H1 (cell line): ENCODE results near the gene RPS15. TPM values are rescaled to one million over a fixed set of nuclear protein-coding genes. Genes with fewer than 3 reads are reported as not detected.
A peak's percentile ranks its signal among the peaks of the same experiment; 100 is the strongest.

ENCODE experiments used
- E2F6 ChIP-seq: IDR thresholded peaks from 2 replicates; pipeline ENCODE4 v1.6.1; 2012; ENCODE audit warnings: inconsistent platforms
- PHF8 ChIP-seq: fragments of 200-600 bp; sonication (generic); conservative IDR thresholded peaks from 2 replicates; pipeline ENCODE4 v1.7.1; 2012; ENCODE audit warnings: low read depth, mild to moderate bottlenecking, inconsistent platforms, low read length, moderate library complexity
- polyA plus RNA-seq, 7 experiments: library from polyadenylated mRNA; depleted of rRNA in 3 of 7; stranded (reverse) in 5 of 7; unstranded in 2 of 7; fragments of >200 nt in 5 of 7; fragments of 200-250 nt in 2 of 7; gene quantifications; 1 replicate in 5 of 7; 2 replicates in 1 of 7; 4 replicates in 1 of 7; pipeline versions ENCODE4 v1.2.1 to v1.2.3, GENCODE V29; 2011 to 2013; ENCODE audit warnings: missing spikeins in 2 of 7, mixed read lengths in 2 of 7
- total RNA-seq: library from RNA; stranded (reverse); fragmentation: NEBNext Ultra II Directional; extraction: Animal tissue kit (Norgen Biotek cat#: 25700); gene quantifications from 2 replicates; pipeline ENCODE4 v1.2.1, GENCODE V29; 2021

Gene RPS15
- total and polyA plus RNA-seq, 2 of the 8 experiments (the other 6 are each of a cell fraction or from before 2014, with no cell fraction given): 1,562 to 3,890 TPM

GRCh38 chr19:1408300-1409203 is 29.6 kb upstream of the RPS15 start (continued):
- peak; percentile 78 for TF ChIP-seq E2F6
- TF ChIP-seq PHF8: 0 out of 2 replicates have a peak, but pooled peaks have one; percentile 16
